Measurements from ENCODE around the gene CDCA5. TPM values are rescaled to one million over a fixed set of nuclear protein-coding genes. Genes with fewer than 3 reads are reported as not detected.

The CDCA5 gene
- total RNA-seq, 4 donors from 2014 or later, result 0.36 to 1.3 (median 1.00) TPM; not detected in 1

GRCh38 chr11:65042891-65043290 is 40.9 kb downstream of the CDCA5 start:
- in situ Hi-C loops (cut with MboI; ENCODE audit: low sequenced_read_pairs in 4 of 4) (no loop called here), intact Hi-C loops (cut with DNase I; ENCODE audit: low total_unique reads) (loop anchor here (5.0 kb wide), 1 partner anchor 39 kb away; the partner anchor contains the start of genes CDCA5 and ZFPL1)
- Histone ChIP-seq H3K27ac (no peak overlapping the region), H3K9me3 (no peaks in the 10 kb centered on the region), H3K4me1 (peaks cover 14 to 21% of the 10 kb centered on the region in 2 donors), H3K27me3 (no peaks in the 10 kb centered on the region), H3K36me3 (peaks cover 0 to 16% of the 10 kb centered on the region in 2 donors), H3K4me3 (no peak overlapping the region)
- DNase-seq (no peak), ATAC-seq (no peak)
- TF ChIP-seq CTCF (IDR thresholded peaks at IDR 0.05 in 4 of 5, conservative IDR thresholded peaks at IDR 0.05 in 1 of 5) (no peak), POLR2A (IDR thresholded peaks at IDR 0.05) (no peak)

GRCh38 chr11:65040847-65041622 is 42.8 kb downstream of the CDCA5 start, which contains the start of gene SAC3D1:
Gene SAC3D1 (plus strand): TSS chr11:65041210. CDS start chr11:65041293, 83 bp downstream.
- Histone ChIP-seq H3K4me1 (peaks cover 14 to 21% of the 10 kb centered on the region in 2 donors), H3K27me3 (no peaks in the 10 kb centered on the region), H3K4me3 (peak within 1 kb of the TSS; percentile 56 to 94 (median 70)), H3K36me3 (peaks cover 0 to 24% of the 10 kb centered on the region in 2 donors), H3K27ac (peak within 1 kb of the TSS; percentile 87 to 98 (median 92)), H3K9me3 (no peaks in the 10 kb centered on the region)
- ATAC-seq, result peak; percentile 96
- TF ChIP-seq POLR2A (IDR thresholded peaks at IDR 0.05) (peak; percentile 19 to 52), CTCF (IDR thresholded peaks at IDR 0.05 in 4 of 5, conservative IDR thresholded peaks at IDR 0.05 in 1 of 5) (no peak)
- DNase-seq, result peak; percentile 73 to 89
- in situ Hi-C loops (cut with MboI; ENCODE audit: low sequenced_read_pairs in 4 of 4) (no loop called here), intact Hi-C loops (cut with DNase I; ENCODE audit: low total_unique reads) (loop anchor here (1.0 to 5.0 kb wide), 3 partner anchors 14 to 41 kb away; partner anchors contain the start of genes ARL2, CDCA5, SNX15 and ZFPL1)

GRCh38 chr11:65040520-65040846 is 43.4 kb downstream of the CDCA5 start:
- intact Hi-C loops (cut with DNase I; ENCODE audit: low total_unique reads) (loop anchor here (1.0 to 5.0 kb wide), 2 partner anchors 26 to 42 kb away; partner anchors contain the start of genes ARL2, CDCA5 and ZFPL1), in situ Hi-C loops (cut with MboI; ENCODE audit: low sequenced_read_pairs in 4 of 4) (no loop called here)
- DNase-seq (no peak), ATAC-seq (peak in 1 of 2 donors; percentile 6)
- TF ChIP-seq CTCF (IDR thresholded peaks at IDR 0.05 in 4 of 5, conservative IDR thresholded peaks at IDR 0.05 in 1 of 5) (no peak), POLR2A (IDR thresholded peaks at IDR 0.05) (no peak)
- Histone ChIP-seq H3K4me3 (peak overlapping the region; percentile 56 to 94 (median 70)), H3K27ac (peak overlapping the region; percentile 87 to 98 (median 92)), H3K27me3 (no peaks in the 10 kb centered on the region), H3K36me3 (peaks cover 0 to 29% of the 10 kb centered on the region in 2 donors), H3K9me3 (no peaks in the 10 kb centered on the region), H3K4me1 (peaks cover 14 to 21% of the 10 kb centered on the region in 2 donors)

GRCh38 chr11:65036931-65037330 is 46.9 kb downstream of the CDCA5 start:
- peaks cover 0 to 46% of the 10 kb centered on the region in 2 donors for H3K36me3 ChIP-seq
- peaks cover 9 to 10% of the 10 kb centered on the region in 2 donors for H3K4me1 ChIP-seq
- H3K4me3 ChIP-seq, result no peak overlapping the region
- H3K27me3 ChIP-seq, result no peaks in the 10 kb centered on the region
- DNase-seq, result no peak
- no peak overlapping the region for H3K27ac ChIP-seq
- ATAC-seq, result no peak
- intact Hi-C loops (cut with DNase I; ENCODE audit: low total_unique reads), result no loop called here
- in situ Hi-C loops (cut with MboI; ENCODE audit: low sequenced_read_pairs in 4 of 4), result no loop called here
- no peaks in the 10 kb centered on the region for H3K9me3 ChIP-seq
- TF ChIP-seq CTCF (IDR thresholded peaks at IDR 0.05 in 4 of 5, conservative IDR thresholded peaks at IDR 0.05 in 1 of 5) (no peak), POLR2A (IDR thresholded peaks at IDR 0.05) (no peak)

All from gastrocnemius medialis (tissue), 4 donors.